Panc1 (cell line): ENCODE measurements around the gene HTR1B. TPM values are rescaled to one million over a fixed set of nuclear protein-coding genes. Genes with fewer than 3 reads are reported as not detected.

Source experiments
- ATAC-seq: fragments of 200-7000 bp; cut with Tn5 transposase; 2 replicates; pipeline ENCODE4 v1.9.1; 2020; ENCODE audit warnings: mild to moderate bottlenecking, moderate library complexity
- BruUV-seq: library from RNA; stranded (reverse); fragments of 400-500 nt; replicated peaks from 2 replicates; lab custom pipeline; 2021; lab: Mats Ljungman, UMichigan
- CTCF ChIA-PET: fragments of 300-600 bp; sonication (Branson Sonifier 250); formaldehyde crosslinking; loops from one replicate; lab custom pipeline; 2022; ENCODE audit warnings: antibody characterized with exemption; lab: Charles Lee
- POLR2A ChIA-PET: fragments of 300-600 bp; sonication (Branson Sonifier 250); formaldehyde crosslinking; loops from one replicate; lab custom pipeline; 2022; ENCODE audit warnings: antibody characterized with exemption; lab: Charles Lee
- DNase-seq: peaks from one replicate; pipeline ENCODE4 v3.0.0-alpha.2; 2010; ENCODE audit warnings: low read depth, low spot score
- H3K27ac ChIP-seq: 2 replicates; pipeline ENCODE4 v1.5.1; 2011; ENCODE audit warnings: mild to moderate bottlenecking, low read length, inconsistent platforms
- H3K27me3 ChIP-seq: fragments of 200-500 bp; sonication (Bioruptor generic); 2 replicates; pipeline ENCODE4 v1.6.0; 2014; ENCODE audit warnings: low read length, inconsistent platforms; ENCODE audit not compliant: control insufficient read depth, insufficient read depth
- H3K36me3 ChIP-seq: fragments of 200-500 bp; sonication (Bioruptor generic); 2 replicates; pipeline ENCODE4 v1.5.1; 2014; ENCODE audit warnings: inconsistent platforms, mild to moderate bottlenecking, low read length, moderate library complexity; ENCODE audit not compliant: control insufficient read depth, insufficient read depth
- H3K4me1 ChIP-seq: 2 replicates; pipeline ENCODE4 v1.5.1; 2011; ENCODE audit warnings: inconsistent platforms, mild to moderate bottlenecking, low read length, moderate library complexity; ENCODE audit not compliant: control insufficient read depth, insufficient read depth
- H3K4me3 ChIP-seq, 2 experiments: 2 replicates each; pipeline ENCODE4 v1.5.1; 2011 to 2012; ENCODE audit warnings: low read depth in 2 of 2, low read length in 2 of 2, mild to moderate bottlenecking in 2 of 2, inconsistent platforms in 1 of 2, moderate library complexity in 1 of 2
- H3K9me3 ChIP-seq: fragments of 200-500 bp; sonication (Bioruptor generic); 2 replicates; pipeline ENCODE4 v1.5.1; 2014; ENCODE audit warnings: low read depth, mild to moderate bottlenecking, inconsistent platforms, low read length, moderate library complexity; ENCODE audit not compliant: control insufficient read depth, insufficient read depth
- SIN3A ChIP-seq: IDR thresholded peaks from 2 replicates; pipeline ENCODE4 v1.6.1; 2012; ENCODE audit warnings: low read depth, mild to moderate bottlenecking, low read length, moderate library complexity, borderline replicate concordance; ENCODE audit not compliant: insufficient read depth
- TCF7L2 ChIP-seq: IDR thresholded peaks from 2 replicates; pipeline ENCODE4 v1.6.1; 2011; ENCODE audit warnings: mild to moderate bottlenecking, low read depth, low read length, inconsistent platforms
- in situ Hi-C: cut with HindIII; loops from 2 replicates; pipeline ENCODE4 v1.10.0; 2016; ENCODE audit warnings: low sequenced_read_pairs, low pct_unique_long_range_greater_than_20kb
- intact Hi-C: fragments of 100-400 bp; cut with micrococcal nuclease; formaldehyde crosslinking; loops from one replicate; pipeline ENCODE4 v1.10.0; 2022; ENCODE audit not compliant: unreplicated experiment
- total RNA-seq: library from RNA; stranded (reverse); gene quantifications from one replicate; pipeline ENCODE4 v1.2.1, GENCODE V29; 2021; ENCODE audit not compliant: unreplicated experiment
- TF ChIP-seq, protein P1 (sequence below), 2 experiments: IDR thresholded peaks; 2 replicates each; pipeline ENCODE4 v1.6.1; 2011 to 2012; ENCODE audit warnings: low read depth in 2 of 2, control low read depth in 1 of 2, low read length in 1 of 2, mild to moderate bottlenecking in 1 of 2, moderate library complexity in 1 of 2; ENCODE audit not compliant: insufficient read depth in 1 of 2
- TF ChIP-seq, protein P2 (sequence below): fragments of 450-650 bp; IDR thresholded peaks from 2 replicates; pipeline ENCODE4 v1.5.1; 2017; ENCODE audit warnings: mild to moderate bottlenecking

HTR1B gene
- total RNA-seq, 1 experiment from 2014 or later: 14.0 TPM

DNA sequence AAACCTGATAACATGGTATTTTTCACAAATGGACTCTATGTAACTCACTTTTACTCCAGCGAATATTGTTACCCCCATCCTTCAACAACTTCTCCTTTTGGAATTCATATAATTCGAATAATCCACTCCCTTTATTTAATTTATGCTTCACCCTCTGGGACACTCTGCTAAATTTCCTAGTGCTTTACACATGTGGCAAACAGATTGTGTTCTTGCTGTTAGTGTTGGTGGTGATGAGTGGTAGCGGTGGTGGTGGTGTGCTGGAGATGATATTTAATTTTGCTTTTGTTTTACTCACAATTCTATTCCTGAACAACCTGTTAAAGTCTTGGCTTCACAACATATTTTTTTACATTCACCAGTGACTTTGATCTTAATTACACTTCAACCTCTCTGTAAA is 32.8 kb downstream of the HTR1B start:
- Histone ChIP-seq H3K36me3 (no peaks in the 10 kb centered on the region), H3K4me1 (no peaks in the 10 kb centered on the region), H3K9me3 (no peaks in the 10 kb centered on the region), H3K27ac (no peak overlapping the region), H3K4me3 (no peak overlapping the region), H3K27me3 (no peaks in the 10 kb centered on the region)
- POLR2A ChIA-PET: no interaction called here
- TF ChIP-seq, protein P1, sequence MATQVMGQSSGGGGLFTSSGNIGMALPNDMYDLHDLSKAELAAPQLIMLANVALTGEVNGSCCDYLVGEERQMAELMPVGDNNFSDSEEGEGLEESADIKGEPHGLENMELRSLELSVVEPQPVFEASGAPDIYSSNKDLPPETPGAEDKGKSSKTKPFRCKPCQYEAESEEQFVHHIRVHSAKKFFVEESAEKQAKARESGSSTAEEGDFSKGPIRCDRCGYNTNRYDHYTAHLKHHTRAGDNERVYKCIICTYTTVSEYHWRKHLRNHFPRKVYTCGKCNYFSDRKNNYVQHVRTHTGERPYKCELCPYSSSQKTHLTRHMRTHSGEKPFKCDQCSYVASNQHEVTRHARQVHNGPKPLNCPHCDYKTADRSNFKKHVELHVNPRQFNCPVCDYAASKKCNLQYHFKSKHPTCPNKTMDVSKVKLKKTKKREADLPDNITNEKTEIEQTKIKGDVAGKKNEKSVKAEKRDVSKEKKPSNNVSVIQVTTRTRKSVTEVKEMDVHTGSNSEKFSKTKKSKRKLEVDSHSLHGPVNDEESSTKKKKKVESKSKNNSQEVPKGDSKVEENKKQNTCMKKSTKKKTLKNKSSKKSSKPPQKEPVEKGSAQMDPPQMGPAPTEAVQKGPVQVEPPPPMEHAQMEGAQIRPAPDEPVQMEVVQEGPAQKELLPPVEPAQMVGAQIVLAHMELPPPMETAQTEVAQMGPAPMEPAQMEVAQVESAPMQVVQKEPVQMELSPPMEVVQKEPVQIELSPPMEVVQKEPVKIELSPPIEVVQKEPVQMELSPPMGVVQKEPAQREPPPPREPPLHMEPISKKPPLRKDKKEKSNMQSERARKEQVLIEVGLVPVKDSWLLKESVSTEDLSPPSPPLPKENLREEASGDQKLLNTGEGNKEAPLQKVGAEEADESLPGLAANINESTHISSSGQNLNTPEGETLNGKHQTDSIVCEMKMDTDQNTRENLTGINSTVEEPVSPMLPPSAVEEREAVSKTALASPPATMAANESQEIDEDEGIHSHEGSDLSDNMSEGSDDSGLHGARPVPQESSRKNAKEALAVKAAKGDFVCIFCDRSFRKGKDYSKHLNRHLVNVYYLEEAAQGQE (IDR thresholded peaks at IDR 0.05; ENCODE audit: insufficient read depth in 1 of 2, low read depth in 2 of 2, low read length in 1 of 2): no peak
- TF ChIP-seq, protein P2, sequence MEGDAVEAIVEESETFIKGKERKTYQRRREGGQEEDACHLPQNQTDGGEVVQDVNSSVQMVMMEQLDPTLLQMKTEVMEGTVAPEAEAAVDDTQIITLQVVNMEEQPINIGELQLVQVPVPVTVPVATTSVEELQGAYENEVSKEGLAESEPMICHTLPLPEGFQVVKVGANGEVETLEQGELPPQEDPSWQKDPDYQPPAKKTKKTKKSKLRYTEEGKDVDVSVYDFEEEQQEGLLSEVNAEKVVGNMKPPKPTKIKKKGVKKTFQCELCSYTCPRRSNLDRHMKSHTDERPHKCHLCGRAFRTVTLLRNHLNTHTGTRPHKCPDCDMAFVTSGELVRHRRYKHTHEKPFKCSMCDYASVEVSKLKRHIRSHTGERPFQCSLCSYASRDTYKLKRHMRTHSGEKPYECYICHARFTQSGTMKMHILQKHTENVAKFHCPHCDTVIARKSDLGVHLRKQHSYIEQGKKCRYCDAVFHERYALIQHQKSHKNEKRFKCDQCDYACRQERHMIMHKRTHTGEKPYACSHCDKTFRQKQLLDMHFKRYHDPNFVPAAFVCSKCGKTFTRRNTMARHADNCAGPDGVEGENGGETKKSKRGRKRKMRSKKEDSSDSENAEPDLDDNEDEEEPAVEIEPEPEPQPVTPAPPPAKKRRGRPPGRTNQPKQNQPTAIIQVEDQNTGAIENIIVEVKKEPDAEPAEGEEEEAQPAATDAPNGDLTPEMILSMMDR: no peak
- TF ChIP-seq SIN3A (no peak), TCF7L2 (no peak)
- BruUV-seq: no TSS peak
- CTCF ChIA-PET: no interaction called here
- DNase-seq (no peak), ATAC-seq (no peak)
- intact Hi-C loops: no loop called here
- in situ Hi-C loops: no loop called here

DNA sequence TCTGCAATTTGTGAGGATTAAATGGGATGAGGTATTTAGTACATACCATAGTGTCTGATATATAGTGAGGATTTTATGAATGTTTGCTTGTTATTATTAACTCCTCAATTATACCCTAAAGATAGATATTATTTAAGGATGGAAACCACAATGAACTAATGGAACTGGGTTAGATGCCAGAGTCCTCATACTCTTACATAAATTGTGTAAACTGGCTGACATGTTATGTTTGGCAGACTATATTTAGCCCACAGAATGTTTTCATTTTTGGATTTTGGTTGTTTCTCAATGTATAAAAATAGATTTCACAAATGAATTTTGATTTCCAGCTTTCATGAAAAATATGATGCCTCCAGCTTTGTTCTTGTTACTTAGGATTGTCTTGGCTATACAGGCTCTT is 37.6 kb downstream of the HTR1B start:
- ATAC-seq (no peak), DNase-seq (no peak)
- ChIA-PET CTCF (no interaction called here), POLR2A (no interaction called here)
- Histone ChIP-seq H3K4me1 (no peaks in the 10 kb centered on the region), H3K4me3 (no peak overlapping the region), H3K9me3 (no peaks in the 10 kb centered on the region), H3K27ac (no peak overlapping the region), H3K36me3 (no peaks in the 10 kb centered on the region), H3K27me3 (no peaks in the 10 kb centered on the region)
- TF ChIP-seq, protein P1 (IDR thresholded peaks at IDR 0.05; ENCODE audit: insufficient read depth in 1 of 2, low read depth in 2 of 2, low read length in 1 of 2): no peak
- no peak for TF ChIP-seq TCF7L2
- BruUV-seq: no TSS peak
- in situ Hi-C loops: no loop called here
- intact Hi-C loops: no loop called here
